Liver (tissue), 9 donors: ENCODE results near the gene FAM117A. TPM values are rescaled to one million over a fixed set of nuclear protein-coding genes. Genes with fewer than 3 reads are reported as not detected.

Source experiments
- DNase-seq: peaks from one replicate; pipeline ENCODE4 v3.0.0-alpha.2; 2017; ENCODE audit warnings: low spot score
- H3K27ac ChIP-seq, 2 donors: one replicate each; pipeline ENCODE4 v1.7.0; 2013; ENCODE audit warnings: inconsistent platforms in 2 of 2, low read length in 2 of 2, control low read depth in 1 of 2, low read depth in 1 of 2, mild to moderate bottlenecking in 1 of 2
- H3K27me3 ChIP-seq, 4 donors: one replicate each; pipeline versions ENCODE4 v1.6.1 to v1.7.0; 2013; ENCODE audit warnings: low read length in 3 of 4, inconsistent platforms in 1 of 4, mild to moderate bottlenecking in 1 of 4, moderate library complexity in 1 of 4; ENCODE audit not compliant: control insufficient read depth in 4 of 4, insufficient read depth in 4 of 4
- H3K36me3 ChIP-seq, 4 donors: one replicate each; pipeline versions ENCODE4 v1.6.1 to v1.7.0; 2013; ENCODE audit warnings: low read length in 3 of 4, mild to moderate bottlenecking in 3 of 4, low read depth in 1 of 4, moderate library complexity in 1 of 4; ENCODE audit not compliant: control insufficient read depth in 4 of 4, insufficient read depth in 3 of 4
- H3K4me1 ChIP-seq, 4 donors: one replicate each; pipeline versions ENCODE4 v1.6.1 to v1.7.0; 2013; ENCODE audit warnings: low read length in 3 of 4, mild to moderate bottlenecking in 3 of 4, moderate library complexity in 1 of 4; ENCODE audit not compliant: control insufficient read depth in 4 of 4, insufficient read depth in 4 of 4
- H3K4me3 ChIP-seq, 3 donors: one replicate each; pipeline versions ENCODE4 v1.6.1 to v1.7.0; 2013; ENCODE audit warnings: low read length in 3 of 3, control low read depth in 1 of 3, low read depth in 1 of 3, mild to moderate bottlenecking in 1 of 3
- H3K9ac ChIP-seq, 2 donors: one replicate each; pipeline ENCODE4 v1.7.0; 2013; ENCODE audit warnings: low read length in 2 of 2, mild to moderate bottlenecking in 2 of 2, moderate library complexity in 2 of 2, control low read depth in 1 of 2, low read depth in 1 of 2
- H3K9me3 ChIP-seq, 4 donors: one replicate each; pipeline versions ENCODE4 v1.6.1 to v1.7.0; 2013; ENCODE audit warnings: low read length in 3 of 4; ENCODE audit not compliant: control insufficient read depth in 4 of 4
- EGR1 ChIP-seq, 2 donors: IDR thresholded peaks; 2 replicates each; pipeline ENCODE4 v1.6.1; 2016 to 2018; ENCODE audit warnings: antibody characterized with exemption in 2 of 2, low read depth in 2 of 2
- FOXA1 ChIP-seq: IDR thresholded peaks from 2 replicates; pipeline ENCODE4 v1.6.1; 2016; ENCODE audit warnings: antibody characterized with exemption
- FOXA2 ChIP-seq: IDR thresholded peaks from 2 replicates; pipeline ENCODE4 v1.6.1; 2016; ENCODE audit warnings: antibody characterized with exemption
- GABPA ChIP-seq, 2 donors: IDR thresholded peaks in 1 of 2; conservative IDR thresholded peaks in 1 of 2; 2 replicates each; pipeline ENCODE4 v1.6.1; 2016; ENCODE audit warnings: antibody characterized with exemption in 2 of 2, mild to moderate bottlenecking in 1 of 2, moderate library complexity in 1 of 2
- HNF4A ChIP-seq, 2 donors: conservative IDR thresholded peaks; 2 replicates each; pipeline ENCODE4 v1.6.1; 2016; ENCODE audit warnings: antibody characterized with exemption in 2 of 2, mild to moderate bottlenecking in 2 of 2
- HNF4G ChIP-seq: IDR thresholded peaks from 2 replicates; pipeline ENCODE4 v1.6.1; 2016; ENCODE audit warnings: antibody characterized with exemption
- JUND ChIP-seq, 2 donors: IDR thresholded peaks; 2 replicates each; pipeline ENCODE4 v1.6.1; 2016; ENCODE audit warnings: antibody characterized with exemption in 2 of 2
- NR2F2 ChIP-seq: IDR thresholded peaks from 2 replicates; pipeline ENCODE4 v1.6.1; 2016; ENCODE audit warnings: antibody characterized with exemption
- RAD21 ChIP-seq, 2 donors: IDR thresholded peaks; 2 replicates each; pipeline ENCODE4 v1.6.1; 2016; ENCODE audit warnings: antibody characterized with exemption in 2 of 2, mild to moderate bottlenecking in 2 of 2
- RXRA ChIP-seq, 2 donors: IDR thresholded peaks; 2 replicates each; pipeline ENCODE4 v1.6.1; 2017 to 2018; ENCODE audit warnings: antibody characterized with exemption in 2 of 2, mild to moderate bottlenecking in 1 of 2
- SP1 ChIP-seq: IDR thresholded peaks from 2 replicates; pipeline ENCODE4 v1.6.1; 2018; ENCODE audit warnings: antibody characterized with exemption, mild to moderate bottlenecking
- TAF1 ChIP-seq: conservative IDR thresholded peaks from 2 replicates; pipeline ENCODE4 v1.6.1; 2016; ENCODE audit warnings: antibody characterized with exemption, mild to moderate bottlenecking
- YY1 ChIP-seq: IDR thresholded peaks from 2 replicates; pipeline ENCODE4 v1.6.1; 2016; ENCODE audit warnings: antibody characterized with exemption, mild to moderate bottlenecking
- WGBS: extraction: QIAGEN DNeasy Blood & Tissue Kit; methylation state at CpG from one replicate; pipeline ENCODE4 v1.1.7; 2013; 5-methylcytosine and 5-hydroxymethylcytosine counted together
- polyA plus RNA-seq, 2 donors: library from polyadenylated mRNA; stranded (reverse) in 1 of 2; unstranded in 1 of 2; fragments of 200-250 nt in 1 of 2; fragments of >200 nt in 1 of 2; fragmentation: Nextera tagmentation in 1 of 2; extraction: Ambion mirVana in 1 of 2; gene quantifications; one replicate each; pipeline versions ENCODE4 v1.2.1 to v1.2.3, GENCODE V29; 2013 to 2015
- total RNA-seq, 2 donors: library from RNA; depleted of rRNA; stranded (reverse); fragments of >200 nt; gene quantifications; one replicate each; pipeline ENCODE4 v1.2.3, GENCODE V29; 2014
- TF ChIP-seq, protein P1 (sequence below): IDR thresholded peaks from 2 replicates; pipeline ENCODE4 v1.6.1; 2016; ENCODE audit warnings: antibody characterized with exemption
- TF ChIP-seq, protein P2 (sequence below): IDR thresholded peaks from 2 replicates; pipeline ENCODE4 v1.6.1; 2016; ENCODE audit warnings: antibody characterized with exemption, mild to moderate bottlenecking
- TF ChIP-seq, protein P3 (sequence below): fragments of 150-350 bp; IDR thresholded peaks from 2 replicates; pipeline ENCODE4 v1.5.1; 2017; ENCODE audit warnings: improper control_type of control experiment, low read depth, low read length; ENCODE audit not compliant: missing input control
- TF ChIP-seq, protein P4 (sequence below): IDR thresholded peaks from 2 replicates; pipeline ENCODE4 v1.6.1; 2016; ENCODE audit warnings: antibody characterized with exemption
- TF ChIP-seq, protein P5 (sequence below): IDR thresholded peaks from 2 replicates; pipeline ENCODE4 v1.6.1; 2016; ENCODE audit warnings: antibody characterized with exemption
- donor health status: healthy.
- donor health status: healthy.
- donor health status: healthy.
- donor health status: healthy.
- donor health status: healthy.

FAM117A gene
- total and polyA plus RNA-seq, 4 donors: 4.5 to 39.3 (median 5.5) TPM

DNA sequence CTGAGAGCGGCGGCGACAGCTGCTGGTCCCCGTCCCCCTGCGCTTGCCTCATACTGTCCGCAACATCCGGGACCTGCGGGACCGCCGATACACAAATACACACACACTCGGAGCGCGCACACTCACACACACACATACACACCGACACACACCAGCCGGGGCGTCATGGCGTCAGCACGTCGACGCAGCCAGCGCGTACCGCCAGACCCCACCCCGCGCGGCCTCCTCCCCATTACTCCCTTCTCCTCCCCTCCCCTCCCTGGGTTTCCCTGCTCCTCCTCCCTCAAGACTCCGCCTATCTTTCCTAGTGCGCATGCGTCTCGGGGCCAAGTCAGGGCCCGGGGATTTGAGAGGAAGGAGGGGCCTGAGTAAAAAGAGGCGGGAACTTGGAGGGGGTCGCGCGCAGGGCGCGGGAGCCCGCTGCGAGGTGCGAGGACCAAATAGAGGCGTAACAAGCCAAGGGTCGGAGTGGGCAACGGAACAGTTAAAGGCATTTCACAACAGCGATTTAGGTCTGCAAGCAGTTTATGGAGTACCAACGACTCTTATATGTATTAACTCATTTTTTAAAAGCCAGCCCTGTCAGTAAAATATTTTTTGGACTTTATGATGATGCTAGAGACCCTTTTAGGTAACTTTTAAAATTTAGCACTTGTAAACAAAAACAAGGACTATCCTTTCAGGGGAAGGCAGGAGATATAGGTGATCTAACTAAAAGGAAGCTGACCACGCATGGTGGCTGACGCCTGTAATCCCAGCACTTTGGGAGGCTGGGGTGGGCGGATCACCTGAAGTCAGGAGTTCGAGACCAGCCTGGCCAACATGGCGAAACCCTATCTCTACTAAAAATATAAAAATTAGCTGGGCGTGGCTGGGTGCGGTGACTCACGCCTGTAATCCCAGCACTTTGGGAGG is 85.7 kb downstream of the FAM117A start, which contains the start of gene SPOP:
SPOP (minus strand) TSS at position 165 of the 915 bp plus-strand sequence. CDS start 55,287 bp downstream, outside the sequence.
- DNase-seq: peak; percentile 97
- peak within 1 kb of the TSS; percentile 88 to 93 (median 88) for H3K4me3 ChIP-seq
- H3K9ac ChIP-seq: peak within 1 kb of the TSS; percentile 96 to 99
- no peaks in the 10 kb centered on the region for H3K36me3 ChIP-seq
- peak; percentile 5 for TF ChIP-seq FOXA2
- TF ChIP-seq, protein P1, sequence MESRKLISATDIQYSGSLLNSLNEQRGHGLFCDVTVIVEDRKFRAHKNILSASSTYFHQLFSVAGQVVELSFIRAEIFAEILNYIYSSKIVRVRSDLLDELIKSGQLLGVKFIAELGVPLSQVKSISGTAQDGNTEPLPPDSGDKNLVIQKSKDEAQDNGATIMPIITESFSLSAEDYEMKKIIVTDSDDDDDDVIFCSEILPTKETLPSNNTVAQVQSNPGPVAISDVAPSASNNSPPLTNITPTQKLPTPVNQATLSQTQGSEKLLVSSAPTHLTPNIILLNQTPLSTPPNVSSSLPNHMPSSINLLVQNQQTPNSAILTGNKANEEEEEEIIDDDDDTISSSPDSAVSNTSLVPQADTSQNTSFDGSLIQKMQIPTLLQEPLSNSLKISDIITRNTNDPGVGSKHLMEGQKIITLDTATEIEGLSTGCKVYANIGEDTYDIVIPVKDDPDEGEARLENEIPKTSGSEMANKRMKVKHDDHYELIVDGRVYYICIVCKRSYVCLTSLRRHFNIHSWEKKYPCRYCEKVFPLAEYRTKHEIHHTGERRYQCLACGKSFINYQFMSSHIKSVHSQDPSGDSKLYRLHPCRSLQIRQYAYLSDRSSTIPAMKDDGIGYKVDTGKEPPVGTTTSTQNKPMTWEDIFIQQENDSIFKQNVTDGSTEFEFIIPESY: peak; percentile 22
- no peak for TF ChIP-seq HNF4G
- no peak for TF ChIP-seq EGR1 (IDR thresholded peaks at IDR 0.05; ENCODE audit: low read depth in 2 of 2)
- peak; percentile 18 to 33 for TF ChIP-seq RXRA (IDR thresholded peaks at IDR 0.05)
- peak in 1 of 2 donors; percentile 69 for TF ChIP-seq GABPA (IDR thresholded peaks at IDR 0.05 in 1 of 2, conservative IDR thresholded peaks at IDR 0.05 in 1 of 2)
- peak in 1 of 2 donors; percentile 34 for TF ChIP-seq RAD21 (IDR thresholded peaks at IDR 0.05)
- TF ChIP-seq SP1: peak; percentile 60
- TF ChIP-seq, protein P2, sequence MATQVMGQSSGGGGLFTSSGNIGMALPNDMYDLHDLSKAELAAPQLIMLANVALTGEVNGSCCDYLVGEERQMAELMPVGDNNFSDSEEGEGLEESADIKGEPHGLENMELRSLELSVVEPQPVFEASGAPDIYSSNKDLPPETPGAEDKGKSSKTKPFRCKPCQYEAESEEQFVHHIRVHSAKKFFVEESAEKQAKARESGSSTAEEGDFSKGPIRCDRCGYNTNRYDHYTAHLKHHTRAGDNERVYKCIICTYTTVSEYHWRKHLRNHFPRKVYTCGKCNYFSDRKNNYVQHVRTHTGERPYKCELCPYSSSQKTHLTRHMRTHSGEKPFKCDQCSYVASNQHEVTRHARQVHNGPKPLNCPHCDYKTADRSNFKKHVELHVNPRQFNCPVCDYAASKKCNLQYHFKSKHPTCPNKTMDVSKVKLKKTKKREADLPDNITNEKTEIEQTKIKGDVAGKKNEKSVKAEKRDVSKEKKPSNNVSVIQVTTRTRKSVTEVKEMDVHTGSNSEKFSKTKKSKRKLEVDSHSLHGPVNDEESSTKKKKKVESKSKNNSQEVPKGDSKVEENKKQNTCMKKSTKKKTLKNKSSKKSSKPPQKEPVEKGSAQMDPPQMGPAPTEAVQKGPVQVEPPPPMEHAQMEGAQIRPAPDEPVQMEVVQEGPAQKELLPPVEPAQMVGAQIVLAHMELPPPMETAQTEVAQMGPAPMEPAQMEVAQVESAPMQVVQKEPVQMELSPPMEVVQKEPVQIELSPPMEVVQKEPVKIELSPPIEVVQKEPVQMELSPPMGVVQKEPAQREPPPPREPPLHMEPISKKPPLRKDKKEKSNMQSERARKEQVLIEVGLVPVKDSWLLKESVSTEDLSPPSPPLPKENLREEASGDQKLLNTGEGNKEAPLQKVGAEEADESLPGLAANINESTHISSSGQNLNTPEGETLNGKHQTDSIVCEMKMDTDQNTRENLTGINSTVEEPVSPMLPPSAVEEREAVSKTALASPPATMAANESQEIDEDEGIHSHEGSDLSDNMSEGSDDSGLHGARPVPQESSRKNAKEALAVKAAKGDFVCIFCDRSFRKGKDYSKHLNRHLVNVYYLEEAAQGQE: no peak
- TF ChIP-seq, protein P3, sequence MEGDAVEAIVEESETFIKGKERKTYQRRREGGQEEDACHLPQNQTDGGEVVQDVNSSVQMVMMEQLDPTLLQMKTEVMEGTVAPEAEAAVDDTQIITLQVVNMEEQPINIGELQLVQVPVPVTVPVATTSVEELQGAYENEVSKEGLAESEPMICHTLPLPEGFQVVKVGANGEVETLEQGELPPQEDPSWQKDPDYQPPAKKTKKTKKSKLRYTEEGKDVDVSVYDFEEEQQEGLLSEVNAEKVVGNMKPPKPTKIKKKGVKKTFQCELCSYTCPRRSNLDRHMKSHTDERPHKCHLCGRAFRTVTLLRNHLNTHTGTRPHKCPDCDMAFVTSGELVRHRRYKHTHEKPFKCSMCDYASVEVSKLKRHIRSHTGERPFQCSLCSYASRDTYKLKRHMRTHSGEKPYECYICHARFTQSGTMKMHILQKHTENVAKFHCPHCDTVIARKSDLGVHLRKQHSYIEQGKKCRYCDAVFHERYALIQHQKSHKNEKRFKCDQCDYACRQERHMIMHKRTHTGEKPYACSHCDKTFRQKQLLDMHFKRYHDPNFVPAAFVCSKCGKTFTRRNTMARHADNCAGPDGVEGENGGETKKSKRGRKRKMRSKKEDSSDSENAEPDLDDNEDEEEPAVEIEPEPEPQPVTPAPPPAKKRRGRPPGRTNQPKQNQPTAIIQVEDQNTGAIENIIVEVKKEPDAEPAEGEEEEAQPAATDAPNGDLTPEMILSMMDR: no peak
- peak; percentile 33 for TF ChIP-seq FOXA1
- TF ChIP-seq, protein P4, sequence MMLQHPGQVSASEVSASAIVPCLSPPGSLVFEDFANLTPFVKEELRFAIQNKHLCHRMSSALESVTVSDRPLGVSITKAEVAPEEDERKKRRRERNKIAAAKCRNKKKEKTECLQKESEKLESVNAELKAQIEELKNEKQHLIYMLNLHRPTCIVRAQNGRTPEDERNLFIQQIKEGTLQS: peak; percentile 19
- TF ChIP-seq JUND (IDR thresholded peaks at IDR 0.05): peak in 1 of 2 donors; percentile 39
- TF ChIP-seq, protein P5, sequence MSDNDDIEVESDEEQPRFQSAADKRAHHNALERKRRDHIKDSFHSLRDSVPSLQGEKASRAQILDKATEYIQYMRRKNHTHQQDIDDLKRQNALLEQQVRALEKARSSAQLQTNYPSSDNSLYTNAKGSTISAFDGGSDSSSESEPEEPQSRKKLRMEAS: peak; percentile 79
- no peak for TF ChIP-seq NR2F2
- TF ChIP-seq TAF1: no peak
- peak; percentile 87 for TF ChIP-seq YY1
- peak; percentile 10 to 12 for TF ChIP-seq HNF4A (conservative IDR thresholded peaks at IDR 0.05)
- no peaks in the 10 kb centered on the region for H3K27me3 ChIP-seq
- WGBS: 15% methylated on average over 53 of the region's 53 CpGs
- peaks cover 7 to 28% (median 20%) of the 10 kb centered on the region in 4 donors for H3K4me1 ChIP-seq
- no peaks in the 10 kb centered on the region for H3K9me3 ChIP-seq
- H3K27ac ChIP-seq: peak within 1 kb of the TSS; percentile 100
